Spleen (tissue), 11 donors: ENCODE data around the gene ARHGEF12. TPM values are rescaled to one million over a fixed set of nuclear protein-coding genes. Genes with fewer than 3 reads are reported as not detected.

Source experiments
- DNase-seq: peaks from one replicate; pipeline ENCODE4 v3.0.0-alpha.2; 2020
- H3K27ac ChIP-seq, 8 donors: fragments of 200-600 bp; sonication (generic) in 7 of 8; 1 replicate in 4 of 8; 2 replicates in 4 of 8; pipeline versions ENCODE4 v1.5.0 to v1.8.0; 2016 to 2021; ENCODE audit warnings: inconsistent platforms in 4 of 8, mild to moderate bottlenecking in 4 of 8, moderate library complexity in 1 of 8
- H3K27me3 ChIP-seq, 7 donors: fragments of 200-600 bp; sonication (generic) in 6 of 7; replicated peaks in 1 of 7; 1 replicate in 4 of 7; 2 replicates in 3 of 7; pipeline versions ENCODE4 v1.5.0 to v1.8.0; 2016 to 2021; ENCODE audit warnings: inconsistent platforms in 3 of 7, mild to moderate bottlenecking in 1 of 7
- H3K36me3 ChIP-seq, 6 donors: fragments of 200-600 bp; sonication (generic) in 5 of 6; 1 replicate in 4 of 6; 2 replicates in 2 of 6; pipeline versions ENCODE4 v1.5.0 to v1.8.0; 2016 to 2021; ENCODE audit warnings: inconsistent platforms in 2 of 6
- H3K4me1 ChIP-seq, 6 donors: fragments of 200-600 bp; sonication (generic) in 5 of 6; 1 replicate in 3 of 6; 2 replicates in 3 of 6; pipeline versions ENCODE4 v1.5.0 to v1.8.0; 2016 to 2021; ENCODE audit warnings: inconsistent platforms in 3 of 6
- H3K4me3 ChIP-seq, 8 donors: fragments of 200-600 bp; sonication (generic) in 7 of 8; 1 replicate in 4 of 8; 2 replicates in 4 of 8; pipeline versions ENCODE4 v1.5.0 to v1.8.0; 2016 to 2021; ENCODE audit warnings: inconsistent platforms in 4 of 8, mild to moderate bottlenecking in 4 of 8, moderate library complexity in 2 of 8
- H3K9me3 ChIP-seq, 8 donors: fragments of 200-600 bp; sonication (generic) in 7 of 8; 1 replicate in 4 of 8; 2 replicates in 4 of 8; pipeline versions ENCODE4 v1.5.0 to v1.8.0; 2016 to 2021; ENCODE audit warnings: inconsistent platforms in 4 of 8
- CTCF ChIP-seq, 11 experiments: fragments of 200-600 bp in 7 of 11; fragments of 450-650 bp in 4 of 11; sonication (generic) in 4 of 11; IDR thresholded peaks in 8 of 11; conservative IDR thresholded peaks in 3 of 11; 1 replicate in 7 of 11; 2 replicates in 4 of 11; pipeline versions ENCODE4 v1.4.0 to v1.8.0; 2016 to 2021; ENCODE audit warnings: antibody characterized with exemption in 11 of 11, inconsistent platforms in 4 of 11, mild to moderate bottlenecking in 1 of 11
- POLR2A ChIP-seq, 3 donors: fragments of 450-650 bp; IDR thresholded peaks; one replicate each; pipeline ENCODE4 v1.5.1; 2017; ENCODE audit warnings: antibody characterized with exemption in 3 of 3, mild to moderate bottlenecking in 1 of 3
- POLR2AphosphoS5 ChIP-seq, 3 donors: sonication (generic); formaldehyde crosslinking; IDR thresholded peaks; one replicate each; pipeline ENCODE4 v1.5.1; 2017; ENCODE audit warnings: antibody characterized with exemption in 3 of 3
- WGBS, 5 donors: extraction: QIAGEN DNeasy Blood & Tissue Kit in 3 of 5; methylation state at CpG; one replicate each; pipeline versions ENCODE4 v1.1.5 to v1.1.7; 2013 to 2018; 5-methylcytosine and 5-hydroxymethylcytosine counted together
- intact Hi-C: fragments of 100-400 bp; cut with DNase I; formaldehyde crosslinking; loops from one replicate; pipeline ENCODE4 v1.15.0; 2023; ENCODE audit warnings: low total_unique reads
- polyA plus RNA-seq, 3 donors: library from polyadenylated mRNA; stranded (reverse); fragments of 200-250 nt; gene quantifications; one replicate each; pipeline ENCODE4 v1.2.1, GENCODE V29; 2013
- total RNA-seq, 7 donors: library from RNA; depleted of rRNA in 3 of 7; stranded (reverse); fragments of >200 nt in 3 of 7; fragmentation: NEBNext Ultra II Directional in 4 of 7; extraction: Animal tissue kit (Norgen Biotek cat#: 25700) in 4 of 7; gene quantifications; one replicate each; pipeline versions ENCODE4 v1.1.0 to v1.2.1, GENCODE V29; 2016 to 2021
- donor health status: healthy with polysubstance abuse.
- donor health status: DM: no; HTN: no; CAD: no; lungs with moderate emphysema.
- donor health status: DM: no; HTN: no; CAD: no.
- donor health status: Bipolar disorder and iron deficiency.
- donor health status: healthy.
- donor health status: DM: no; HTN: no; CAD: no.
- donor health status: DM: yes; HTN: yes; CAD: no.

Gene ARHGEF12
- total and polyA plus RNA-seq, 10 donors: 5.6 to 122 (median 88.6) TPM

GRCh38 chr11:120471131-120471530 lies 134.9 kb downstream of the ARHGEF12 start:
- Histone ChIP-seq H3K27ac (no peak overlapping the region), H3K4me3 (no peak overlapping the region), H3K27me3 (no peaks in the 10 kb centered on the region), H3K9me3 (no peaks in the 10 kb centered on the region), H3K36me3 (peaks cover 0 to 100% (median 29%) of the 10 kb centered on the region in 6 donors), H3K4me1 (no peaks in the 10 kb centered on the region)
- 90 to 100% (median 99%) methylated on average over 1 of the region's 1 CpG for WGBS, 5 donors
- TF ChIP-seq CTCF (IDR thresholded peaks at IDR 0.05 in 8 of 11, conservative IDR thresholded peaks at IDR 0.05 in 3 of 11): no peak
- DNase-seq: no peak
- intact Hi-C loops: no loop called here

DNA sequence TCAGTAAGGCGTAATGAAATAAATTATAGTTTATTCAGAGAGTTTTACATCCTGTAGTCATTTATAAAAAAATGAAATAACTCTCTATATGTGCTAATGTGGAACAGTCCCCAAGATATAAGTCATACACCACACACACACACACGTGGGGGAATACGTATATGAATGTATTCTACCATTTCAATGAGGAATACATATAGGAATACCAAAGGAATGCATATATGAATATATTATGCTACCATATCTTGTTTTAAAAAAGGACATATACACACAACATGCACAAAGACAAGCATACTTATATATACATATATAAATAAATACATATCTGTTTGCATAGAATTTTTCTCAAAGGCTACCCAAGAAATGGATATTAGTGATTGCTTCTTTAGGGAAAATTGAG lies 135.8 kb downstream of the ARHGEF12 start:
- TF ChIP-seq POLR2A (IDR thresholded peaks at IDR 0.05) (no peak), POLR2AphosphoS5 (IDR thresholded peaks at IDR 0.05) (no peak), CTCF (IDR thresholded peaks at IDR 0.05 in 8 of 11, conservative IDR thresholded peaks at IDR 0.05 in 3 of 11) (no peak)
- no peak overlapping the region for H3K4me3 ChIP-seq
- no peaks in the 10 kb centered on the region for H3K27me3 ChIP-seq
- intact Hi-C loops: no loop called here
- H3K27ac ChIP-seq: no peak overlapping the region
- H3K4me1 ChIP-seq: no peaks in the 10 kb centered on the region
- peaks cover 0 to 100% (median 24%) of the 10 kb centered on the region in 6 donors for H3K36me3 ChIP-seq
- no peaks in the 10 kb centered on the region for H3K9me3 ChIP-seq
- no peak for DNase-seq
- WGBS, 5 donors: 86 to 97% (median 96%) methylated on average over 3 of the region's 3 CpGs

- DNase-seq: no peak
- H3K27ac ChIP-seq: no peak overlapping the region
- intact Hi-C loops: no loop called here
- no peak overlapping the region for H3K4me3 ChIP-seq
- no peaks in the 10 kb centered on the region for H3K9me3 ChIP-seq
- WGBS, 5 donors: 89 to 98% (median 94%) methylated on average over 3 of the region's 3 CpGs
- H3K36me3 ChIP-seq: peaks cover 0 to 100% (median 25%) of the 10 kb centered on the region in 6 donors
- no peaks in the 10 kb centered on the region for H3K27me3 ChIP-seq
- no peak for TF ChIP-seq POLR2A (IDR thresholded peaks at IDR 0.05)
- no peak for TF ChIP-seq CTCF (IDR thresholded peaks at IDR 0.05 in 8 of 11, conservative IDR thresholded peaks at IDR 0.05 in 3 of 11)
- TF ChIP-seq POLR2AphosphoS5 (IDR thresholded peaks at IDR 0.05): no peak
- no peaks in the 10 kb centered on the region for H3K4me1 ChIP-seq
These were observed 137.3 kb downstream of the ARHGEF12 start for GRCh38 chr11:120473503-120473902.

- Histone ChIP-seq H3K36me3 (peaks cover 0 to 95% (median 53%) of the 10 kb centered on the region in 6 donors), H3K4me1 (no peaks in the 10 kb centered on the region), H3K9me3 (no peaks in the 10 kb centered on the region), H3K27ac (no peak overlapping the region), H3K27me3 (no peaks in the 10 kb centered on the region), H3K4me3 (no peak overlapping the region)
- TF ChIP-seq POLR2AphosphoS5 (IDR thresholded peaks at IDR 0.05): no peak
- TF ChIP-seq POLR2A (IDR thresholded peaks at IDR 0.05): no peak
- no peak for TF ChIP-seq CTCF (IDR thresholded peaks at IDR 0.05 in 8 of 11, conservative IDR thresholded peaks at IDR 0.05 in 3 of 11)
- DNase-seq: no peak
- intact Hi-C loops: no loop called here
- 85 to 100% (median 90%) methylated on average over 6 of the region's 6 CpGs for WGBS, 5 donors
These were observed 145.9 kb downstream of the ARHGEF12 start for GRCh38 chr11:120482149-120482548.
